Mesothelial cell of epicardium (in vitro differentiated cells): ENCODE data around the gene SNX3. TPM values are rescaled to one million over a fixed set of nuclear protein-coding genes. Genes with fewer than 3 reads are reported as not detected.

Source experiments
- DNase-seq, 2 experiments: peaks; one replicate each; pipeline ENCODE4 v3.0.0; 2021; ENCODE audit warnings: low spot score in 2 of 2; ENCODE audit not compliant: unreplicated experiment in 2 of 2
- H3K27ac Mint-ChIP-seq: 2 replicates; pipeline ENCODE4 v1.8.0; 2021; ENCODE audit warnings: mixed read lengths
- H3K27me3 Mint-ChIP-seq: 2 replicates; pipeline ENCODE4 v1.8.0; 2021; ENCODE audit warnings: low read depth, mixed read lengths
- H3K36me3 Mint-ChIP-seq: 2 replicates; pipeline ENCODE4 v1.8.0; 2021; ENCODE audit warnings: mixed read lengths
- H3K4me1 Mint-ChIP-seq: 2 replicates; pipeline ENCODE4 v1.8.0; 2021; ENCODE audit warnings: mixed read lengths
- H3K4me3 Mint-ChIP-seq: 2 replicates; pipeline ENCODE4 v1.8.0; 2021; ENCODE audit warnings: mild to moderate bottlenecking, moderate library complexity, mixed read lengths
- H3K9me3 Mint-ChIP-seq: 2 replicates; pipeline ENCODE4 v1.8.0; 2021; ENCODE audit warnings: mixed read lengths
- total RNA-seq: library from RNA; stranded (reverse); gene quantifications from 3 replicates; pipeline ENCODE4 v1.2.1, GENCODE V29; 2021
- TF ChIP-seq, protein P1 (sequence below): fragments of 200-600 bp; sonication (generic); IDR thresholded peaks from one replicate; pipeline ENCODE4 v1.5.0; 2021; ENCODE audit warnings: antibody characterized with exemption; ENCODE audit not compliant: unreplicated experiment

SNX3 gene
- total RNA-seq, 1 donor from 2014 or later = 74.3 TPM

DNA sequence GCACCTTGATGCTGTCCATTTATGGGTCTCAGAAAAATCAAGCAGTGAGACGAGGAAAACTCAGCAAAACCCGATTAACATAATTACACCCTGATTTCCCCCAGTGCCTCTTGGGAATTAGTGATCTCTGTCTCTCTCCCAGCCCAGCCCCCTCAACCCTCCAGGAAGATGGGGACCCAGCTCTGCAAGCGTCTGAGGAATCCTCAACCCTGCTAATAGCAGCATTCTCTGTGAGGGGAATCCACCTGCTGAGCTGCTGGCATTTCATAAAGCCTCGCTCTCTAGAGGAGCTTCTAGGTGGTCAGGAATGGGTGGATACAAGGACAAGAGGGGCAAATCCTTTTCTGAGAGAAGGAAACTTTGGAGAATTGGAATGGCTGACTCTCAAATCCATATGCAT lies 81.1 kb downstream of the SNX3 start:
- Mint-ChIP-seq H3K4me3 (no peak overlapping the region), H3K27me3 (peaks cover 93% of the 10 kb centered on the region), H3K4me1 (peaks cover 14% of the 10 kb centered on the region), H3K9me3 (no peaks in the 10 kb centered on the region), H3K36me3 (no peaks in the 10 kb centered on the region), H3K27ac (no peak overlapping the region)
- DNase-seq = no peak
- TF ChIP-seq, protein P1, sequence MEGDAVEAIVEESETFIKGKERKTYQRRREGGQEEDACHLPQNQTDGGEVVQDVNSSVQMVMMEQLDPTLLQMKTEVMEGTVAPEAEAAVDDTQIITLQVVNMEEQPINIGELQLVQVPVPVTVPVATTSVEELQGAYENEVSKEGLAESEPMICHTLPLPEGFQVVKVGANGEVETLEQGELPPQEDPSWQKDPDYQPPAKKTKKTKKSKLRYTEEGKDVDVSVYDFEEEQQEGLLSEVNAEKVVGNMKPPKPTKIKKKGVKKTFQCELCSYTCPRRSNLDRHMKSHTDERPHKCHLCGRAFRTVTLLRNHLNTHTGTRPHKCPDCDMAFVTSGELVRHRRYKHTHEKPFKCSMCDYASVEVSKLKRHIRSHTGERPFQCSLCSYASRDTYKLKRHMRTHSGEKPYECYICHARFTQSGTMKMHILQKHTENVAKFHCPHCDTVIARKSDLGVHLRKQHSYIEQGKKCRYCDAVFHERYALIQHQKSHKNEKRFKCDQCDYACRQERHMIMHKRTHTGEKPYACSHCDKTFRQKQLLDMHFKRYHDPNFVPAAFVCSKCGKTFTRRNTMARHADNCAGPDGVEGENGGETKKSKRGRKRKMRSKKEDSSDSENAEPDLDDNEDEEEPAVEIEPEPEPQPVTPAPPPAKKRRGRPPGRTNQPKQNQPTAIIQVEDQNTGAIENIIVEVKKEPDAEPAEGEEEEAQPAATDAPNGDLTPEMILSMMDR = no peak

- peaks cover 14% of the 10 kb centered on the region for H3K4me1 Mint-ChIP-seq
Observed at GRCh38 chr6:108176281-108177089, 84.4 kb downstream of the SNX3 start.

DNA sequence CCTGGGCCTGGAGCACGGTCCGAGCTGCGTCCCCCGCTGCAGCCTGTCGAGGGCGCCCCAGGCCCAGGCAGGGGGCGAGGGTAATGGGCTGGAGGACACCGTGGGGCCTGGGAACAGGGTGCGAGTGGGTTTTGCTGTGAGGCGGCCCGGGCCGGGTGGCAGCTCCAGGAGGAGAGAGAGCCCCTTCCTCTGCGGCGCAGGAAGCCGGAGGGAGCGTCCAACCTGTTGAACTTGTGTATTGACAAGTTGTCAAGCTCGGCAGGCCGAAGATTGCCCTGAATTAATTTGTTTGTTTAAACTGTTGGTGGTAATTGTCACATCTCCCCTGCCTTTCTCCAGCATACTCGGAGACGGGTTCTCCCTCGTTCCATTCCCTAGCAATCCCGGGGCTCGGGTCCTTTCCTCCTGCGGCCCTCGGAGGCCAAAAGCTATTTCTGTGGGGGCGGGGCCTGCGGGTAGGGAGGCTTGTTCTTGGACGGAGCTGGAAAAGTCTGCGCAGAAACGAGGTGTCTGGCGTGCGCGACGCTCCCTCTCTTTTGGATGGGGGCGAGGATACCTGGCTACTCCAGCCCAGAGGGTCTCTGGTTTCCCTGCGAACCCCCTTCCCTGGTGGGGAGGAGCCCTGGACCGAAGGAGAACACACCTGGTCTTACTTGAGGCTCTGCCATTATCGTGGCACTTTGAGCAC lies 85.1 kb downstream of the SNX3 start:
- TF ChIP-seq, protein P1 = no peak
- Mint-ChIP-seq H3K27me3 (peaks cover 98% of the 10 kb centered on the region), H3K27ac (no peak overlapping the region), H3K9me3 (no peaks in the 10 kb centered on the region), H3K36me3 (no peaks in the 10 kb centered on the region), H3K4me1 (peaks cover 17% of the 10 kb centered on the region), H3K4me3 (peak overlapping the region; percentile 57)
- no peak for DNase-seq

More at GRCh38 chr6:108176281-108177089, 84.4 kb downstream of the SNX3 start:
- Mint-ChIP-seq H3K9me3 (no peaks in the 10 kb centered on the region), H3K27me3 (peaks cover 98% of the 10 kb centered on the region), H3K27ac (no peak overlapping the region), H3K4me3 (peak overlapping the region; percentile 57), H3K36me3 (no peaks in the 10 kb centered on the region)
- no peak for DNase-seq
- TF ChIP-seq, protein P1 = no peak

DNA sequence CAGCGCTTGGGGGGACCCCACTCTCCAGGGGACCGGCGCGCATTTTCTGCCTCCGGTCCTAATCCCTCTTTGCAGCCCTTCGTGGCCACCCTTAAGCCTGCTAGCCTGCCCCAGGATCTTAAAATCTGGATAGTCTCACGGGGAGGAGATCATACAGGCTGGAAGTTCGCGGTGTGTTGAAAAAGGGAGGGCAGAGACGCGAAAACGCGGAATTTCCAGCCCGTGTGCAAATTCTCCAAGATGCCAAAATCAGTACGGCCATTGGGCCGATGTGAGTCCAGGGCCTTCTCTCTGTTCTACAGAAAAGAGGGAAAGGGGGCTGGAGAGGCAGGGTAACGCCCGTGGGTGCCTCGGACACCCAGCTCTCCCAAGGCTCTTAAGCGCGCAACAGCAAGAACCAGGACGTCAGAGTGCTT lies 85.7 kb downstream of the SNX3 start:
- no peaks in the 10 kb centered on the region for H3K9me3 Mint-ChIP-seq
- TF ChIP-seq, protein P1 = no peak
- H3K27me3 Mint-ChIP-seq = peaks cover 98% of the 10 kb centered on the region
- H3K4me3 Mint-ChIP-seq = no peak overlapping the region
- H3K36me3 Mint-ChIP-seq = no peaks in the 10 kb centered on the region
- no peak overlapping the region for H3K27ac Mint-ChIP-seq
- DNase-seq = no peak
- peaks cover 17% of the 10 kb centered on the region for H3K4me1 Mint-ChIP-seq

DNA sequence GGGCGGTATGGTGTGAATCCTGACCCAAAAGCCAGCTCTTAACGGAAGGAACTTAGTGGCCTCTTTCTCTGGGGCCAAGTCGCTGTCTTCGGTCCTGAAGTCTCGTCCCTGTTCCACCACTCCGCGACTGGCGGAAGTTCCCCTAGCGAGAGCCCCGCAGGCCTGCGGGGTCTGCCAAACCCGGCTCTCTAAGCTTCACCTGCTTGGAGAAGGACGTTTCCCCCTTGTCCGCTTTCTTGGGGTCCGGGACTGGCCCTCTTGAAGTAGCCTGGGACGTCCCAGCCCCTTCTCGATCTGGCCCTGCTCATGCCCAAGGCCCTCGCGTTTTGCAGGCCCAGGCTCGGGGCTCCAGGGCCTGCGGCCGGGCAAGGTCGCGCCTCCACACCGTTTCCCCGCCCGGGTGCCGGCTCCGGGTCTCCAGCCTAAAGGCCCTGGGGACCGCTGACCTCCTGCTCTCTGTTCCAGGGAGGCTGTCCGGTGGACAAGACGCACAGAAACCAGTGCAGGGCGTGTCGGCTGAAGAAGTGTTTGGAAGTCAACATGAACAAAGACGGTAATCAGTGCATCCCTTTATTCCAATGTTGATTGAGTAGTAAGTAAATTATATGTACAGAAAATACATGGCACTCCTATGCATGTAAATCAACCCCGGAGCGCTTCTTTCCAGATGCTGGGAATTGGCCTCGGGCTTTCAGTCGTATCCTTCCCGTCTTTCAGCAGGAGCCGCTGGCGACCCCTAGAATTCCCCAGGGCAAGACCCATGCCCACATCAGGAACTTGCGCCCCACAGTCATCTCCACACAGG lies 86.3 kb downstream of the SNX3 start:
- peak in 1 of 2 experiments; percentile 70 for DNase-seq
- H3K4me1 Mint-ChIP-seq = peaks cover 17% of the 10 kb centered on the region
- H3K4me3 Mint-ChIP-seq = no peak overlapping the region

More for the DNA sequence above, 86.3 kb downstream of the SNX3 start:
- Mint-ChIP-seq H3K27me3 (peaks cover 99% of the 10 kb centered on the region), H3K9me3 (no peaks in the 10 kb centered on the region), H3K27ac (no peak overlapping the region), H3K36me3 (no peaks in the 10 kb centered on the region)
- TF ChIP-seq, protein P1 = no peak
